Brain microvascular endothelial cell (primary cell): ENCODE results near the gene TREX2.

Experiments
- DNase-seq: peaks from one replicate; pipeline ENCODE4 v3.0.0-alpha.2; 2020
- H3K27ac ChIP-seq: fragments of 250-450 bp; sonication (Bioruptor Pico); 2 replicates; pipeline ENCODE4 v1.5.1; 2020; ENCODE audit warnings: mild to moderate bottlenecking, moderate library complexity
- H3K27me3 ChIP-seq: fragments of 250-450 bp; sonication (Bioruptor Pico); replicated peaks from 2 replicates; pipeline ENCODE4 v1.5.1; 2020; ENCODE audit warnings: mild to moderate bottlenecking
- H3K36me3 ChIP-seq: fragments of 250-450 bp; sonication (Bioruptor Pico); replicated peaks from 2 replicates; pipeline ENCODE4 v1.5.1; 2020; ENCODE audit warnings: mild to moderate bottlenecking
- H3K4me3 ChIP-seq: 2 replicates; pipeline ENCODE4 v1.5.1; 2011; ENCODE audit warnings: low read depth, mild to moderate bottlenecking, control low read depth, low read length, moderate library complexity
- CTCF ChIP-seq: IDR thresholded peaks from 2 replicates; pipeline ENCODE4 v1.5.1; 2011; ENCODE audit warnings: low read depth, mild to moderate bottlenecking, moderate library complexity, low read length, control low read depth, inconsistent platforms; ENCODE audit errors: missing control alignments
- in situ Hi-C: cut with HindIII; loops from 2 replicates; pipeline ENCODE4 v1.10.0; 2017; ENCODE audit warnings: low sequenced_read_pairs, low pct_ligation_motif_present

Gene TREX2

GRCh38 chrX:153474718-153475117, 28.9 kb upstream of the TREX2 start:
- Histone ChIP-seq H3K27me3 (no peaks in the 10 kb centered on the region), H3K4me3 (no peak overlapping the region), H3K36me3 (no peaks in the 10 kb centered on the region), H3K27ac (no peak overlapping the region)
- in situ Hi-C loops = no loop called here
- no peak for TF ChIP-seq CTCF
- no peak for DNase-seq

- in situ Hi-C loops = no loop called here
- no peak for TF ChIP-seq CTCF
- Histone ChIP-seq H3K4me3 (no peak overlapping the region), H3K27ac (no peak overlapping the region), H3K27me3 (no peaks in the 10 kb centered on the region), H3K36me3 (no peaks in the 10 kb centered on the region)
- DNase-seq = no peak
Observed at GRCh38 chrX:153474266-153474665, 28.4 kb upstream of the TREX2 start.

- Histone ChIP-seq H3K27ac (no peak overlapping the region), H3K36me3 (no peaks in the 10 kb centered on the region), H3K4me3 (no peak overlapping the region), H3K27me3 (no peaks in the 10 kb centered on the region)
- no peak for DNase-seq
- TF ChIP-seq CTCF = no peak
- in situ Hi-C loops = no loop called here
Observed at GRCh38 chrX:153473126-153473525, 27.3 kb upstream of the TREX2 start.

- no peak overlapping the region for H3K27ac ChIP-seq
- no peak for TF ChIP-seq CTCF
- no peaks in the 10 kb centered on the region for H3K36me3 ChIP-seq
- no peak for DNase-seq
- H3K4me3 ChIP-seq = no peak overlapping the region
- no peaks in the 10 kb centered on the region for H3K27me3 ChIP-seq
- in situ Hi-C loops = no loop called here
Observed at GRCh38 chrX:153471663-153472280, 25.9 kb upstream of the TREX2 start.

GRCh38 chrX:153470411-153471363, 24.8 kb upstream of the TREX2 start, which contains the start of gene HAUS7:
HAUS7 (minus strand) TSS chrX:153470576; CDS start chrX:153470557, 19 bp downstream.
- Histone ChIP-seq H3K27ac (peak within 1 kb of the TSS; percentile 24), H3K4me3 (peak within 1 kb of the TSS; percentile 68), H3K36me3 (no peaks in the 10 kb centered on the region), H3K27me3 (no peaks in the 10 kb centered on the region)
- peak; percentile 77 for DNase-seq
- TF ChIP-seq CTCF = peak; percentile 84
- in situ Hi-C loops = no loop called here
